Measurements from ENCODE around the gene LRRC58.
A peak's percentile ranks its signal among the peaks of the same experiment; 100 is the strongest.
"Not testable (repeated sequence)": the region's sequence is repeated elsewhere in the genome, so short reads cannot be mapped to it uniquely, and the experiment has no call there.

LRRC58 gene

GRCh38 chr3:120338517-120338916 is 10.6 kb downstream of the LRRC58 start:
- DNase-seq, result peak; percentile 39

- DNase-seq, result no peak
Observed at GRCh38 chr3:120332646-120333045, 16.5 kb downstream of the LRRC58 start.

- no peak for DNase-seq
Observed at GRCh38 chr3:120331076-120331475, 18.1 kb downstream of the LRRC58 start.

- no peak for DNase-seq
Observed at GRCh38 chr3:120326784-120327183, 22.4 kb downstream of the LRRC58 start.

GRCh38 chr3:120324190-120324589 is 25.0 kb downstream of the LRRC58 start:
- no peak for DNase-seq

- DNase-seq, result not testable (repeated sequence)
Observed at GRCh38 chr3:120323761-120324160, 25.4 kb downstream of the LRRC58 start.

- peak; percentile 39 for DNase-seq
Observed at GRCh38 chr3:120311863-120312794, 37.0 kb downstream of the LRRC58 start.

- DNase-seq, result no peak
Observed at GRCh38 chr3:120306519-120307455, 42.4 kb downstream of the LRRC58 start.

- DNase-seq, result no peak
Observed at GRCh38 chr3:120304616-120305015, 44.5 kb downstream of the LRRC58 start.

- no peak for DNase-seq
Observed at GRCh38 chr3:120302361-120302760, 46.8 kb downstream of the LRRC58 start.

GRCh38 chr3:120300971-120301370 is 48.2 kb downstream of the LRRC58 start:
- DNase-seq, result no peak

- no peak for DNase-seq
Observed at GRCh38 chr3:120299403-120299802, 49.8 kb downstream of the LRRC58 start.

- no peak for DNase-seq
Observed at GRCh38 chr3:120298996-120299395, 50.2 kb downstream of the LRRC58 start.

GRCh38 chr3:120291552-120291951 is 57.6 kb downstream of the LRRC58 start:
- not testable (repeated sequence) for DNase-seq

- DNase-seq, result no peak
Observed at GRCh38 chr3:120289636-120290035, 59.5 kb downstream of the LRRC58 start.

- DNase-seq, result no peak
Observed at GRCh38 chr3:120286465-120286864, 62.7 kb downstream of the LRRC58 start.

GRCh38 chr3:120285508-120285841 is 63.7 kb downstream of the LRRC58 start:
- DNase-seq, result no peak

- no peak for DNase-seq
Observed at GRCh38 chr3:120284747-120285507, 64.2 kb downstream of the LRRC58 start, which contains the start of gene GPR156. GPR156 (minus strand) TSS chr3:120285222; CDS start chr3:120244098, 41,124 bp downstream.

- no peak for DNase-seq
Observed at GRCh38 chr3:120281261-120281660, 67.9 kb downstream of the LRRC58 start.

- DNase-seq, result no peak
Observed at GRCh38 chr3:120280566-120280965, 68.6 kb downstream of the LRRC58 start.

GRCh38 chr3:120280026-120280425 is 69.1 kb downstream of the LRRC58 start:
- no peak for DNase-seq

- no peak for DNase-seq
Observed at GRCh38 chr3:120276767-120277166, 72.4 kb downstream of the LRRC58 start.

- DNase-seq, result no peak
Observed at GRCh38 chr3:120275618-120276017, 73.5 kb downstream of the LRRC58 start.

All from activated CD4-positive, alpha-beta T cell treated with anti-CD3 and anti-CD28 coated beads, Interleukin-2, Interleukin-6, amounts not matched to agents 100 ng/mL and 50 ng/mL, durations not matched to agents 16 hours and 8 hours (primary cell).